NCI-H2029 treated with DMSO at 0.1 percent for 48 hours (cell line): ENCODE results near the gene RAD50.
"Not testable (repeated sequence)": the region's sequence is repeated elsewhere in the genome, so short reads cannot be mapped to it uniquely, and the experiment has no call there.

ENCODE experiments used
- DNase-seq: peaks from one replicate; lab custom pipeline; 2025; lab: John Stamatoyannopoulos, UW

The RAD50 gene

GRCh38 chr5:132675936-132676689 is 119.3 kb downstream of the RAD50 start:
- no peak for DNase-seq

GRCh38 chr5:132677191-132677590 is 120.4 kb downstream of the RAD50 start:
- no peak for DNase-seq

GRCh38 chr5:132677682-132678400 is 121.1 kb downstream of the RAD50 start:
- no peak for DNase-seq

- no peak for DNase-seq
Observed at GRCh38 chr5:132678735-132679134, 122.0 kb downstream of the RAD50 start.

GRCh38 chr5:132679166-132679565 is 122.4 kb downstream of the RAD50 start:
- DNase-seq = no peak

- DNase-seq = no peak
Observed at GRCh38 chr5:132679717-132680380, 123.1 kb downstream of the RAD50 start.

- DNase-seq = no peak
Observed at GRCh38 chr5:132680780-132681475, 124.2 kb downstream of the RAD50 start.

- DNase-seq = no peak
Observed at GRCh38 chr5:132681476-132681831, 124.7 kb downstream of the RAD50 start.

- DNase-seq = no peak
Observed at GRCh38 chr5:132681983-132682382, 125.2 kb downstream of the RAD50 start.

- DNase-seq = no peak
Observed at GRCh38 chr5:132684491-132684890, 127.7 kb downstream of the RAD50 start.

GRCh38 chr5:132684922-132685720 is 128.3 kb downstream of the RAD50 start:
- no peak for DNase-seq

- DNase-seq = no peak
Observed at GRCh38 chr5:132686193-132686592, 129.4 kb downstream of the RAD50 start.

- DNase-seq = no peak
Observed at GRCh38 chr5:132687995-132688394, 131.2 kb downstream of the RAD50 start.

- DNase-seq = no peak
Observed at GRCh38 chr5:132688536-132689339, 132.0 kb downstream of the RAD50 start.

- DNase-seq = no peak
Observed at GRCh38 chr5:132689513-132689912, 132.7 kb downstream of the RAD50 start.

GRCh38 chr5:132690156-132690555 is 133.4 kb downstream of the RAD50 start:
- no peak for DNase-seq

GRCh38 chr5:132691755-132692631 is 135.2 kb downstream of the RAD50 start:
- not testable (repeated sequence) for DNase-seq

GRCh38 chr5:132692632-132692967 is 135.8 kb downstream of the RAD50 start:
- DNase-seq = no peak
